Endothelial cell of umbilical vein (primary cell): ENCODE data around the gene GPR32.
"Not testable (repeated sequence)": the region's sequence is repeated elsewhere in the genome, so short reads cannot be mapped to it uniquely, and the experiment has no call there.

Source experiments
- CTCF ChIP-seq, 2 donors: IDR thresholded peaks; 1 replicate in 1 of 2; 2 replicates in 1 of 2; pipeline ENCODE4 v1.5.1; 2011; ENCODE audit warnings: low read length in 2 of 2, mild to moderate bottlenecking in 2 of 2, moderate library complexity in 2 of 2, control low read depth in 1 of 2, inconsistent platforms in 1 of 2, low read depth in 1 of 2; ENCODE audit not compliant: insufficient read depth in 1 of 2; ENCODE audit errors: extremely low read depth in 1 of 2
- EZH2 ChIP-seq: IDR thresholded peaks from 2 replicates; pipeline ENCODE4 v1.6.1; 2012; ENCODE audit warnings: borderline replicate concordance, low read depth, mild to moderate bottlenecking, moderate library complexity, low read length, inconsistent platforms; ENCODE audit not compliant: severe bottlenecking
- FOS ChIP-seq: IDR thresholded peaks from 2 replicates; pipeline ENCODE4 v1.6.1; 2011; ENCODE audit warnings: mild to moderate bottlenecking, low read length, moderate library complexity, borderline replicate concordance; ENCODE audit not compliant: insufficient read depth
- JUN ChIP-seq: IDR thresholded peaks from 2 replicates; pipeline ENCODE4 v1.6.1; 2011; ENCODE audit warnings: borderline replicate concordance, low read depth; ENCODE audit not compliant: insufficient read length, insufficient read depth
- MAX ChIP-seq: IDR thresholded peaks from 2 replicates; pipeline ENCODE4 v1.6.1; 2011; ENCODE audit not compliant: insufficient read depth, insufficient read length
- MYC ChIP-seq: IDR thresholded peaks from one replicate; pipeline ENCODE4 v1.6.1; 2011; ENCODE audit warnings: mild to moderate bottlenecking, low read depth, low read length
- POLR2A ChIP-seq: IDR thresholded peaks from 2 replicates; pipeline ENCODE4 v1.6.1; 2012; ENCODE audit warnings: low read depth, mild to moderate bottlenecking, control low read depth, low read length
- POLR2AphosphoS5 ChIP-seq: IDR thresholded peaks from 2 replicates; pipeline ENCODE4 v1.6.1; 2012; ENCODE audit warnings: low read depth, mild to moderate bottlenecking, control low read depth, low read length, moderate library complexity; ENCODE audit not compliant: insufficient read depth

GRCh38 chr19:50770164-50770563 is at the start of gene GPR32:
- not testable (repeated sequence) for TF ChIP-seq POLR2A; CTCF (IDR thresholded peaks at IDR 0.05; ENCODE audit: extremely low read depth in 1 of 2, insufficient read depth in 1 of 2, low read depth in 1 of 2, low read length in 2 of 2); EZH2; POLR2AphosphoS5; FOS; MAX; JUN; MYC
